NCI-H82 treated with DMSO at 0.1 percent for 48 hours (cell line): Measurements from ENCODE around the gene SFXN5.
A peak's percentile ranks its signal among the peaks of the same experiment; 100 is the strongest.

Experiments
- DNase-seq: peaks from one replicate; lab custom pipeline; 2025; ENCODE audit not compliant: unreplicated experiment; lab: John Stamatoyannopoulos, UW

The SFXN5 gene

GRCh38 chr2:72994991-72995380, 76.5 kb downstream of the SFXN5 start:
- no peak for DNase-seq

- DNase-seq: no peak
Measured at GRCh38 chr2:72994282-72994990, 77.1 kb downstream of the SFXN5 start.

DNA sequence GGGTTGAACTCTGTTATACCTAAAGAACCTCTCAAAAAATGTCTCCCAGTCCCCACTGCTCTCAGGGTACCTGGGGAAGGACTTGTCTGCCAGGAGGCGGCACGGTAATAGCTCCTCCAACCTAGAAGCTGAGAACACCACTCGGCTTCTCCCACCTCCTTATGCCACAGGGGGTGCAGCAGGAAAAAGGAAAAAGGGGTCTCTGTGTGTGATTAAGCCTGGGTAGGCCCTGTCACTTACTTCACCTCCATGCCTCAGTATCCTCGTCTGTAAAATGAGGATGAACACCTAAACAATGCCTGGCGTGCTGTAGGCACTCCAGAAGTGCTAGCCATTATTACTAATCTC, 77.6 kb downstream of the SFXN5 start:
- no peak for DNase-seq

GRCh38 chr2:72993147-72993932, 78.2 kb downstream of the SFXN5 start:
- DNase-seq: peak; percentile 7

- DNase-seq: no peak
Measured at GRCh38 chr2:72992734-72993102, 78.8 kb downstream of the SFXN5 start.

DNA sequence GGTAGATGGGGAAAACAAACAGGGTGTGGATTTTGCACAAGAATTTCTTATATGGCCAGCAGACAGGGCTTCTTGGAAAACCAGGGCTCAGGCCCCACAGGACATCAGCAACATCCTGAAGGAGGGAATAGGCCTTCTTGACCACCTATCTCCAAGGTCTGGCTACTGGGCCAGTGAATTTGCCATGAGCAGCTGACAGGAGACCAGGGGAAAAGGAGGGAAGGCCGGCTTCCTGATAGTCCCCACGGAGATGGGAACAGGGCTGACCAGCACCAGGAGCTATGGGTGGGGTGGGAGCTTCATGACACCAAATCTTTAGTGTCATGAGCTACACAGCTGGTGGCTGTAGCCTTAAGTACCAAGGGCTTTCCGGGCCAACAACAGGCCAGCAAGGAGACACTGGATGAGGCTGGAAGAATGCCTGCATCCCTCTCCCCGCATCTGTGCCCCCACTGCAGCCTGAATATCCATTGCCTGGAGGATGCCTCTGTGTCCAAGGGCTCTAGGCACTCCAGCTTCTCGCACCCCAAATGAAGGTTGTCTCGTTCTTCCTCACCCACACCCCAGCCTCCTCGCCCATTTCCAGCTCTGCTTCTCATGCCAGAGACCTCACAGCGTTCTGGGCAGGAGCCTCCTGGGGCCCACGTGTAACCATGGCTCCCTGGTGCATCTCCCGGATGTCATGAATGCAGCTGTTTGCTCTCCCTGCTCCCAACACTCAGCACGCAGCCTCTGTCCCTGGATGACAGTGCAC, 79.4 kb downstream of the SFXN5 start:
- no peak for DNase-seq

GRCh38 chr2:72991439-72991725, 80.1 kb downstream of the SFXN5 start:
- no peak for DNase-seq

DNA sequence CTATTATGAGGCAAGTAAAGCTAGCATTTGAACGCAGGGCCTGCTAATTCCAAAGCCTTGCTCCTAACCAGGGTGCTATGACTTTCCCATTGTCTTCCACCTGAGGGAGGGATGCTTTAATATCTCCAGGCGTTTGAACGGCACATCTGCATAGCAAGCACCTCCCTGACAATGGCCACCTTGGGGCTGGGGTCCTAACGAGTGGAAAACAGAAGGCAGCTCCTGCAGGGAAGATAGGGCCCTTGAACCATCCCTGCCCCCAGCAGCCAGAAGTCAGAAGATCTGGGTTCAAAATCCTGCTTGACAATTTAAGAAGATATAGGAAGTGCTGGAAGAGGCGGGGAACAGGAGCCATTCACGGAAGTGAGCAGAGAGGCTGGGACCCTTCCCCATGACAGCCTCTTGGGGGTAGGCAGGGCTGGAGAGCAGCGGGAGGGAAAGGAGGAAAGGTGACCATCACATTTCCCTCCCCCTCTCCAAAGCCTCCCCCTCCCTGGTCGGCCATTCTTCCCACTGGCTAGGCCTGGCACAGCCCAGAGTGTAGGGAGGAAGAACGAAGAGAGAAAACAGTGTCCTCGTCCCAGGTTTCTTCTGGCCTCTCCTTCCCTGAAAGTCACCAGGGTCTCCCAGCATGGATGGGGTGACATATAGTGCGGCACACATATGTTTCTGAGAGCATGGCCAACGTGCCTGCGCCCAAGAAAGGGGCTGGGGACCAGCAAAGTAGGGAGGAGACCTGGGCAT, 80.6 kb downstream of the SFXN5 start:
- DNase-seq: no peak

DNA sequence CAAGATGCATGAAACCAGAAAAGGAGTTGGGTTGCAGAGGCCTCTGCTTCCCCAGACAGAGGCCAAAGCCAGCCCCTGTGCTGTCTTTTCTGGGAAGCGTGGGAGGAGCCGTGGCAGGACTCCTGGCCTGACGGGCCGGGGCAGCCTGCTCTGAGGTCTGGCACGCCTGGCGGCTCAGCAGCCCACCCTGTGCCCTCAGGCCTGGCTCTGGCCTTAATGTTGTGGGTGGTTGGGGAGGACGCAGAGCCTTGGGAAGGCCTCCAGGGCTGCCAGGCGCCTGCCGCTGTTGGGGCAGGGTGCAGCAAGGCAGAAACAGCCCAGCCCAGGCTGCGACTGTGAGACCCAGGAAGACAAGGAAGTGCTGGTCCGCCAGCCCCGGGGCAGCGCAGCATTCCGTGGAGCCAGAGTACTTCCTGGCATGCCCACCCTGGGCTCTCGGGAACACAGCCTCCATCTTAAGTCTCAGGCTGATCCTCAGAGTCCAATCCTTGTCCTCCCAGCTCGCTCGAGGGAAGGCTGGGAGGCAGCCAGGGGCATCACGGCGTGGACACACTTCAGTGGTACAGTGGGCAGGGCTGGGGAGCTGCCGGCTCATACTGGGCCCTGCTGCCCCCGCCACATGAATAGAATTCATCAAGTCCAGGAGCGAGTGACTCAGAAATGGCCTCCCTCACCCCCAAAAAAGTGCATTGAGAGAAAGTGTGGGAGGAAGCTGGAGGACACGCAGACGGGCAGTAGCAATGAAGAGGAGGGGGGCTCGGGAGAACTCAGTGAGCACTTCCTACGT, 81.5 kb downstream of the SFXN5 start:
- DNase-seq: no peak

GRCh38 chr2:72988726-72989273, 82.7 kb downstream of the SFXN5 start:
- no peak for DNase-seq

DNA sequence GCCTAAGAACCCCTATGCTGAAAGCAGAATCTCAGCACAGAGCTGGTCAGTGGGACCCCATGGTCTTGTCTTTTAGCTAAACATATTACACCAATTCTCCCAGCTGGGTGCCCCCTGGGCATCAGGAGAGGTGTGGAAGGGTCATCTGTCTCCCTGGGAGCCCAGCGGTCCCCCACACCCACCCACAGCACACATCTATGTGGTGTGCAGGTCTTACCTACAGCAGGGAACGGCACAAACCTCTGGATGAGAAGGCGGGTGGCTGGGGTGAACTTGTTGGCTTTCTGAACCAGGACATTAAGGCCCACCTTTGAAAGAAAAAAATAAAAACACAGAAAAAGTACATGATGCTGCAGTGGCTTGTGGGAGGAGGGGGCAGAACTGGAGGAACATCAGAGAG, 83.5 kb downstream of the SFXN5 start:
- DNase-seq: no peak

- DNase-seq: no peak
Measured at GRCh38 chr2:72985891-72986683, 85.4 kb downstream of the SFXN5 start.

GRCh38 chr2:72985136-72985535, 86.4 kb downstream of the SFXN5 start:
- DNase-seq: no peak

DNA sequence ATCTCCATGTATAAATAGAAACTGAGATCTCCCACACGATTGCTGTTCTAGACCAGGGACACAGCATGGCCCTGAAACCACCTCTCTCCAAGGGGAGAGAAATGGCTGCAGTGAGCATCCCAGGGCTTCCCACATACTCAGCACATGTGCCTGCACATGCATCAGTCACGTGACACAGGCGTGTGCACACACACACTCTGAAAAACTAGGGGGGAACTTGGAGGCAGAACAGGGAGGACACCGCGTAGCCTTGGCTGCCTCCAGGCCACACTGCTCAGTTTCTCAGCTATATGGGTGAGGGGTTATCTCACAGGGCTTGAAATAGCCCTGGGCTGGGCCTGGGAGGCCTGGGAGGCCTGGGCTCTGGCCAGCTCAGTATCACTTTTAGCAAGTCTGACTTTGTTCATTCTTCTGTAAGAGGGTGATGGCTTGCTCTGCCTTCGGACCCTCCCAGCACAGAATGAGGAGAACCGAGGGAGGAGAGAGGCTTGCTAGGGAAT, 87.3 kb downstream of the SFXN5 start:
- no peak for DNase-seq

- no peak for DNase-seq
Measured at GRCh38 chr2:72983500-72984161, 87.9 kb downstream of the SFXN5 start.

DNA sequence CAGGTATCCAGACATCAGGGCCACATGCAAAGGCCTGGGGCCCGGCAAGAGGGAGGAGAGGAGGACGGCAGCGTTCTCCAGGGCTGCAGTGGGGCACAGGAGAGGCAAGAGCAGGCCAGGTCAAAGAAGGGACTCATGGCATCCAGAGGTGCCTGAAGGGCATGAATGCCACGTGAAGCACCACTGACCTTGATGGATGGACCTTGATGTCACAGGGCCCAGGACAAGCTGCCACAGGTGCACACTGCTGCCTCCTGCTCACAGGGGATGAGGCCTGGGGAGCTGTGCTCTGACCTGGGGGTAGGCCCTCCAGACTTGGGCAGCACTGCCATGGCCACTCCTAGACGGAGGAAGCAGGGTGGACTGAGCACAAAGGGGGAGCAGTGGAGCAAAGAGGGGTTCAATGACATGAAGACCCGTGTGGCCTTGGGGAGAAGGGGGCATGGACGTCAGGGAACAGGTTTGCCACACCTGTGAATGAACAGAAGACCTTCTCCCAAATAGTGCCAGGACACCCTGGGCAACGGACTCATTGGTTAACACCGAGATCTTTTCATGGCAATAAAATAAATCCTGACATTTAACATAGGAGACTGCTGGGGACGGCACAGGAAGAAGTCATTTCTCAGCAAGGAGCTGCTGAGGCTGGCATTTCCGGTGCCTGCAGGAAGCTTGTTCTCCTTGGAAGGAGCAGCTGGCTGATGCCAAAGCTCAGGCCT, 88.6 kb downstream of the SFXN5 start:
- DNase-seq: no peak

- DNase-seq: no peak
Measured at GRCh38 chr2:72982219-72982618, 89.3 kb downstream of the SFXN5 start.

GRCh38 chr2:72981536-72981935, 90.0 kb downstream of the SFXN5 start:
- no peak for DNase-seq
